Endothelial cell of umbilical vein (primary cell): ENCODE results near the gene TMEM35B.

ENCODE experiments used
- EZH2 ChIP-seq: IDR thresholded peaks from 2 replicates; pipeline ENCODE4 v1.6.1; 2012; ENCODE audit warnings: borderline replicate concordance, low read depth, mild to moderate bottlenecking, moderate library complexity, low read length, inconsistent platforms; ENCODE audit not compliant: severe bottlenecking
- FOS ChIP-seq: IDR thresholded peaks from 2 replicates; pipeline ENCODE4 v1.6.1; 2011; ENCODE audit warnings: mild to moderate bottlenecking, low read length, moderate library complexity, borderline replicate concordance; ENCODE audit not compliant: insufficient read depth
- JUN ChIP-seq: IDR thresholded peaks from 2 replicates; pipeline ENCODE4 v1.6.1; 2011; ENCODE audit warnings: borderline replicate concordance, low read depth; ENCODE audit not compliant: insufficient read length, insufficient read depth
- POLR2A ChIP-seq: IDR thresholded peaks from 2 replicates; pipeline ENCODE4 v1.6.1; 2012; ENCODE audit warnings: low read depth, mild to moderate bottlenecking, control low read depth, low read length
- POLR2AphosphoS5 ChIP-seq: IDR thresholded peaks from 2 replicates; pipeline ENCODE4 v1.6.1; 2012; ENCODE audit warnings: low read depth, mild to moderate bottlenecking, control low read depth, low read length, moderate library complexity; ENCODE audit not compliant: insufficient read depth
- TF ChIP-seq, protein P1 (sequence below), 2 donors: IDR thresholded peaks; 1 replicate in 1 of 2; 2 replicates in 1 of 2; pipeline ENCODE4 v1.5.1; 2011; ENCODE audit warnings: low read length in 2 of 2, mild to moderate bottlenecking in 2 of 2, moderate library complexity in 2 of 2, control low read depth in 1 of 2, inconsistent platforms in 1 of 2, low read depth in 1 of 2; ENCODE audit not compliant: insufficient read depth in 1 of 2; ENCODE audit errors: extremely low read depth in 1 of 2
- TF ChIP-seq, protein P2 (sequence below): IDR thresholded peaks from 2 replicates; pipeline ENCODE4 v1.6.1; 2011; ENCODE audit not compliant: insufficient read depth, insufficient read length

DNA sequence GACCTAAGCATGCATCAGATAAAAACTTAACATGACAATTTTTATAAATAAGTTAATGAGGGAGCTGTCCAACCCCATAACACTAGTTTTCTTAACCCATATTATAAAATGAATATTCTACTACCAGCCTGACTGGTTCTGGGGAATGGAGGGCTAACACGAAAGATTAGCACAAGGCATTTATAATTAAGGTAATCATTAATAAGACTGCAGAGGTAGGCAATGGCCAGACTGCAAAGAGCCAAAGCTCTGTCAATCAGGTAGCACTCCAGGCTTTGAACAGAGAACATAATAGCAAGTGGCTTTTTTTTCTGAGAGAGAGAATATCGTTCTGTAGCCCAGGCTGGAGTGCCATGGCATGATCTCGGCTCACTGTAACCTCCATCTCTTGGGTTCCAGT is 20.6 kb upstream of the TMEM35B start:
- TF ChIP-seq EZH2, result no peak
- TF ChIP-seq POLR2A, result no peak
- TF ChIP-seq, protein P1, sequence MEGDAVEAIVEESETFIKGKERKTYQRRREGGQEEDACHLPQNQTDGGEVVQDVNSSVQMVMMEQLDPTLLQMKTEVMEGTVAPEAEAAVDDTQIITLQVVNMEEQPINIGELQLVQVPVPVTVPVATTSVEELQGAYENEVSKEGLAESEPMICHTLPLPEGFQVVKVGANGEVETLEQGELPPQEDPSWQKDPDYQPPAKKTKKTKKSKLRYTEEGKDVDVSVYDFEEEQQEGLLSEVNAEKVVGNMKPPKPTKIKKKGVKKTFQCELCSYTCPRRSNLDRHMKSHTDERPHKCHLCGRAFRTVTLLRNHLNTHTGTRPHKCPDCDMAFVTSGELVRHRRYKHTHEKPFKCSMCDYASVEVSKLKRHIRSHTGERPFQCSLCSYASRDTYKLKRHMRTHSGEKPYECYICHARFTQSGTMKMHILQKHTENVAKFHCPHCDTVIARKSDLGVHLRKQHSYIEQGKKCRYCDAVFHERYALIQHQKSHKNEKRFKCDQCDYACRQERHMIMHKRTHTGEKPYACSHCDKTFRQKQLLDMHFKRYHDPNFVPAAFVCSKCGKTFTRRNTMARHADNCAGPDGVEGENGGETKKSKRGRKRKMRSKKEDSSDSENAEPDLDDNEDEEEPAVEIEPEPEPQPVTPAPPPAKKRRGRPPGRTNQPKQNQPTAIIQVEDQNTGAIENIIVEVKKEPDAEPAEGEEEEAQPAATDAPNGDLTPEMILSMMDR (IDR thresholded peaks at IDR 0.05; ENCODE audit: extremely low read depth in 1 of 2, insufficient read depth in 1 of 2, low read depth in 1 of 2, low read length in 2 of 2), result no peak
- TF ChIP-seq POLR2AphosphoS5, result no peak
- TF ChIP-seq, protein P2, sequence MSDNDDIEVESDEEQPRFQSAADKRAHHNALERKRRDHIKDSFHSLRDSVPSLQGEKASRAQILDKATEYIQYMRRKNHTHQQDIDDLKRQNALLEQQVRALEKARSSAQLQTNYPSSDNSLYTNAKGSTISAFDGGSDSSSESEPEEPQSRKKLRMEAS, result no peak
- no peak for TF ChIP-seq JUN
- TF ChIP-seq FOS, result no peak
